Effector memory CD8-positive, alpha-beta T cell (primary cell): ENCODE results near the gene BOD1.

Experiments used
- ATAC-seq: fragments of 150-1000 bp; cut with Tn5 transposase; replicated peaks from 2 replicates; pipeline ENCODE4 v1.10.0; 2021; ENCODE audit warnings: mild to moderate bottlenecking, moderate library complexity
- DNase-seq, 3 experiments: peaks; one replicate each; pipeline ENCODE4 v3.0.0; 2021
- H3K27ac Mint-ChIP-seq, 2 donors: one replicate each; pipeline ENCODE4 v1.8.0; 2022; ENCODE audit warnings: mild to moderate bottlenecking in 2 of 2, mixed read lengths in 2 of 2, moderate library complexity in 2 of 2
- H3K27me3 Mint-ChIP-seq, 2 donors: one replicate each; pipeline ENCODE4 v1.8.0; 2022; ENCODE audit warnings: mixed read lengths in 2 of 2
- H3K36me3 Mint-ChIP-seq: one replicate; pipeline ENCODE4 v1.8.0; 2022; ENCODE audit warnings: mild to moderate bottlenecking, moderate library complexity, mixed read lengths; ENCODE audit not compliant: insufficient read depth
- H3K4me1 Mint-ChIP-seq, 2 donors: one replicate each; pipeline ENCODE4 v1.8.0; 2022; ENCODE audit warnings: low read depth in 2 of 2, mixed read lengths in 2 of 2
- H3K4me3 Mint-ChIP-seq, 2 donors: one replicate each; pipeline ENCODE4 v1.8.0; 2022; ENCODE audit warnings: mild to moderate bottlenecking in 2 of 2, mixed read lengths in 2 of 2, moderate library complexity in 2 of 2
- H3K9me3 Mint-ChIP-seq, 2 donors: one replicate each; pipeline ENCODE4 v1.8.0; 2022; ENCODE audit warnings: mixed read lengths in 2 of 2
- total RNA-seq, 9 experiments: gene quantifications; one replicate each; lab custom pipeline; 2026; lab: John Stamatoyannopoulos, UW

Gene BOD1
- total RNA-seq: 10.1 to 32.4 (median 30.0) reads per million in 9 experiments

DNA sequence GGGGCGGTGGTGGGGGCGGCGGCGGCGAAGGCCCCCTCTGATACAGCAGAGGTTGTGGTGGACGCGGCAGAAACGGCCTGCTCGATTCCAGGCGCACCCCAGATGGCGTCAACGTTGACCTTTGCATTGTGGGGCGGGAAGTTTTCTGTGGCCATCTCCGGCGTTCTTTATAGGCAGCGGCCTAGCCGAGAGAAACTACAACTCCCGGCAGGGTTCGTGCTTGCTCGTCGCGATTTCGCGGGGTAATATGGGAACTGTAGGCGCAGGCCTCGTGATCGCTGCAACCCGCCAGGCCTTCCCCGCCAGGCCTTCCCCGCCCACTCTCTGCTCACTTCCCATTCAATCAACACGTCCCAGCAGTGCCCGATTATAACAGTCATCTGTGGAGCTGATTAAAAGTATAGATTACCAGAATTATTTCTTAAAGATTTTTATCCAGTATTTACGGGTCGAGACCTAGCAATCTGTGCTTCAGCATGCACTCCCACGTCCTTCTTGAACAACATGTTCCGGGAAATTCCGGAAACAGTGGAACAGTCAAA, at the start of gene BOD1:
TSS of gene BOD1 (minus strand) at position 74 of the 542 bp plus-strand sequence. CDS start 214 bp downstream, outside the sequence.
- Mint-ChIP-seq H3K27me3 (no peaks in the 10 kb centered on the region), H3K36me3 (peaks cover 3% of the 10 kb centered on the region), H3K9me3 (no peaks in the 10 kb centered on the region), H3K4me1 (peaks cover 21 to 33% of the 10 kb centered on the region in 2 donors), H3K4me3 (peak within 1 kb of the TSS; percentile 81 to 88), H3K27ac (peak within 1 kb of the TSS; percentile 91 to 93)
- DNase-seq (peak; percentile 91 to 94 (median 93)), ATAC-seq (peak; percentile 90)

DNA sequence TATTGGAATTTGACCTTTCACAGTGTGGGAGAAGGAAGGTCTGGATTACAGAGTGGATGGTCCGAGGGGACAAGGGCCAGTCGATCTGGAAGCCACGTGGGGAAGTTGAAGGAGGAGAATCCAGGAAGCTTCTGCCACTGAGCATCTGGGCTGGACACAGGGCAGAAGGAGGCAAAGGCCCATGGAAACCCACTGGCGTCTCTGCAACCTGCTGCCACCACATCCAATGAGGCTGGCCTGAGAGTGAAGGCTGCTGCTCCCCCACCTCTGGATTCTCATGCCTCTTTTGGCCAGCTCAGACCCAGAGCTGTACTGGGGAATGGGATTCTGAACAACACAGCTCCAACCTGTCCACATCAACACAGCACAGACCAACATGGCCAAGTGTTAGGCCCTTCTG, 48.9 kb upstream of the BOD1 start:
- no peaks in the 10 kb centered on the region for H3K36me3 Mint-ChIP-seq
- peaks cover 13 to 14% of the 10 kb centered on the region in 2 donors for H3K27me3 Mint-ChIP-seq
- H3K27ac Mint-ChIP-seq: no peak overlapping the region
- no peaks in the 10 kb centered on the region for H3K4me1 Mint-ChIP-seq
- H3K9me3 Mint-ChIP-seq: no peaks in the 10 kb centered on the region
- H3K4me3 Mint-ChIP-seq: no peak overlapping the region
- no peak for DNase-seq
- no peak for ATAC-seq

DNA sequence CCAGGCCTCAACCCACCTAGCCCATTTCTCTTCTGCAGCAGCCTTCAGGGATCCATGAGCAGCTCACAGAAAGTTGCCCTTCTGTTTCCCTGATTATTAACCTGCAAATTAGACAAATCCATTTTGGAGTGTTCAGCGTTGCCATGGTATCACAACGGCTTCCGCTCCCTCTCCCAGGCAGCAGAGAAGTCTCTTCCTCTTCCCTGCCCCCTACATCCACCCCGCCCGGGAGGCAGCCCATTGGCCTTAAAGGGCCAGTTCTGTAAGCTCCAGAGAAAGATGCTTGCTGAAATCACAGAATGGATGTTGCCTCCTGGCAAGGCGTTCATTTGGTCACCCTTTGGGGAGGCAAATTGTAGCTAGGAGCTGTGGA, 47.7 kb upstream of the BOD1 start:
- Mint-ChIP-seq H3K4me3 (no peak overlapping the region), H3K4me1 (no peaks in the 10 kb centered on the region), H3K9me3 (no peaks in the 10 kb centered on the region), H3K27me3 (peaks cover 11 to 13% of the 10 kb centered on the region in 2 donors), H3K27ac (no peak overlapping the region), H3K36me3 (no peaks in the 10 kb centered on the region)
- DNase-seq: no peak
- ATAC-seq: no peak

DNA sequence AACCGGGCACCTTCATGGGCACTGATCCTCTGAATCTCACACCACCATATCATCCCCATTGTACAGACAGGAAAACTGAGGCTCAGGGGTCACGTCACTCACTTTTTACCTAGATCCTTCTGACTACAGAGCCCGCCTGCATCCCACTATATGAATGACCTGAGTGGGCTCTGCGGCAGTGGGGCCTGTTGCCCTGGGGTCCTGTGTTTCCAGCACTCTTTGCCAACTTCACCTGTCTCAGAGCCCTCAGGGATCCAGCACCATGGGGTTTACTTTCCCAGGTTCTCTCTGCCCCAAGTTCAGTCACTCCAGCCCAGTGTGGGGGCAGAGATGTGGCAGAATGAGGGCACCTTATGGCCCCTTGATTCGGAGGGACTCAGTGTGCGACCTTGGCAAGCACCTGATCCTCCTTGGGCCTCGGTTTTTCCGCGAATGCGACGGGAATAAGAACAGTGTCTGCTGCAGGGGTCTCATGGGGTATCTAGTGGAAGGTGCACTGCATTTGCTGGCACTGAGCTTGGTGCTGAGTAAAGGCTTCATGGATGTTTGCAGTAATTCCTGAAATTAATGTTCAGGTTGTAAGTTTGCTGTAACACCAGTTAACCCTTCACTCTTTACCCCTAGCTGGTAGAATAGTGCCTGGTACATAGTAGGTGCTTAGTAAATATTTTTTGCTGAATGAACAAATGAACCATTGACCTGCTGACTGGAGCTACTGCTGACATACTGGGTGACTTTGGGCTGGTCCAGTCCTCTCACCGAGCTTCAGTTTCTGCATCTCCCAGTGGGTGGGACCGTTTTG, 47.1 kb upstream of the BOD1 start:
- DNase-seq: no peak
- no peak overlapping the region for H3K4me3 Mint-ChIP-seq
- ATAC-seq: no peak
- H3K27me3 Mint-ChIP-seq: peaks cover 11 to 13% of the 10 kb centered on the region in 2 donors
- no peaks in the 10 kb centered on the region for H3K36me3 Mint-ChIP-seq
- no peaks in the 10 kb centered on the region for H3K4me1 Mint-ChIP-seq
- H3K27ac Mint-ChIP-seq: no peak overlapping the region
- no peaks in the 10 kb centered on the region for H3K9me3 Mint-ChIP-seq

DNA sequence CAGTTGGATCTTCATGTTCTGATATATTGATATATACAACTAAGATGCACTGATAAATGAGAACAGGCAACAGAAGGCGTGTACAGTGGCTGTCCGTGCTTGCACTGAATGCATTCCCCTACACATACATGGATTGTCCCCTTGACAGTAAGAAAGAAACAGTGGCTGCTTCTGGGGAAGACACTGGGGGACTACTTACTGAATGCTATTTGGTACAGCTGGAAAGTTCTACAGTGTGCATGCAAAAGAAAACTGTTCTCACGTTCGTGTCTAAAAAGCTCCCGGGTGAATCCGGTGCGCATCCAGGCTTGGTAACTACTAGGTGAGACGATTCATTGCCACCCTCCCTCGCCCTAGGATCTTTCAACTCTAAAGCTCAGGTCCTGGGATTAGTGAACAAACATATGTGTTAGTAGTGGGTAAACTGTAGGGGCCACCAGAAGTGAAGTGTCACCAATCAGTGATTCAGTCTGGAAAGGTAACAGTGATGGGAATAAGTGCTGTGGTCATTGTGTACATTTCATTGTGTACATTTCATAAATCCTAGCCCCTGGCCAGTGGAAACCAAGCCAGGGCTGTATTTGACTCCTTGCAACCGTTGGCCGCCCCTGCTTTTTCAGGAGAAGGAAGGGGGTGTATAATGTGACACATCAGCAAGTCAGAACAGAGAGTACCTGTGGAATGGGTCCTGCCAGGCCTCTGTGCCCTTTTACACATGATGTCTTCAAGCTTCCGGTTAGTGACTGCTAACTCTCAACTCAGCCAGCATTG, 46.3 kb upstream of the BOD1 start:
- H3K27ac Mint-ChIP-seq: no peak overlapping the region
- H3K9me3 Mint-ChIP-seq: no peaks in the 10 kb centered on the region

DNA sequence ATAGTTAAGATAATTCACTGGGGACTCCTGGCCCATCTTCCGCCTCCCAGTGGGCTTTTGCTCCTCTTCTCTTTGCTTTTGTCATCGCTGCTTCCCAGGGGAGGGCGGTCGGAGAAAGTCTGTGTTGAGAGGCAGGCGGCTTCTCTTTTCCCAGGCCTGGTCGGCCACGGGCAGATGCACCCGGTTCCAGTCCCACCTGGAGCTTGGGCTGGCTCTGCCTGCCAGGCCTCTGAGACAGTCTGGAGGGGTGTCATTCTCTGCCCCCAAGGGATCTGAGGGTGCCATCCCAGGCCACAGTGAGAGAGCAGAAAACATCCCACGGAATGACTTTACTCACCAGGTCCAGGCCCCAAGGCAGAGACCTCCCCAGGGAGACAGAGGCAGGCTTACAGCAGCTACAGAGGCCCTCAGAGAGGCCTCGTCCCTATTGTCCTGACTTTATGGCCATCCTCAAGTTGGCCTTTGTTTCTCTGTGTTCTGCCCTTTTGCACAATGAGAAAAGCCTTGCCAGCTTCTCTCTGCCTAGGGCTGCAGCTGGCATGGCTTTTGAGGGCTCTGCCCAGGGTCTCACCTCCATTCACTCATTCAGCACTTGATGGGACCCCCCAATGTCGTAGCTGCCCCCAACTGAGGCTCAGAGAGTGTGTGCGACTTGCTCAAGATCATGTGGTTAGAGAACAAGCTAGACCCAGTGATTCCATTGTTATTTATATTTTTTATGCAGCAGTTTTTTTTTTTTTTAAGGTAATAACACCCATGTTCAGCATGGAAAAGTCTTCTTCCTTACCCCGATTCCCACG, 44.2 kb upstream of the BOD1 start:
- Mint-ChIP-seq H3K36me3 (no peaks in the 10 kb centered on the region), H3K4me3 (no peak overlapping the region), H3K27ac (no peak overlapping the region), H3K27me3 (peaks cover 15 to 17% of the 10 kb centered on the region in 2 donors), H3K9me3 (no peaks in the 10 kb centered on the region), H3K4me1 (no peaks in the 10 kb centered on the region)
- no peak for ATAC-seq
- DNase-seq: no peak

More for the DNA sequence above, 46.3 kb upstream of the BOD1 start:
- no peaks in the 10 kb centered on the region for H3K36me3 Mint-ChIP-seq
- H3K27me3 Mint-ChIP-seq: peaks cover 7 to 11% of the 10 kb centered on the region in 2 donors
- H3K4me1 Mint-ChIP-seq: no peaks in the 10 kb centered on the region
- ATAC-seq (no peak), DNase-seq (no peak)
- no peak overlapping the region for H3K4me3 Mint-ChIP-seq

DNA sequence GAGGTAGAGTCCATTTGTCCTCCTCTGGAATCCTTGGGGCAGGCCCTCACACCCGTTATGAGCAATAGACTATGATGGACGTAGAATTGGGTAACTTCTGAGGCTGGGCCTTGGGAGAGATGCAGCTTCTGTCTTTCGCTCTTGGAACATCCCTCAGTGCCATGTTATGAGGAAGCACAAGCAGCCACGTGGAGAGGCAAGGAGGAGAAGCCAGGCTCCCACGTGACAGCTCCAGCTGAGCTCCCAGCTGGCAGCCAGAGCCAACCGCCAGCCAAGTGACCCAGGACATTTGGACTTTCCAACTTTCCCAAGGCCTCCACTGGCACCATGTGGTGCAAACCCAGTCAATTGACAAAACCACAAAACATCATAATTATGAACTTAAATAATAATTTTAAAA, 43.0 kb upstream of the BOD1 start:
- H3K36me3 Mint-ChIP-seq: no peaks in the 10 kb centered on the region
- no peak overlapping the region for H3K27ac Mint-ChIP-seq
- ATAC-seq (no peak), DNase-seq (no peak)
- H3K4me3 Mint-ChIP-seq: no peak overlapping the region
- no peaks in the 10 kb centered on the region for H3K9me3 Mint-ChIP-seq
- peaks cover 17 to 27% of the 10 kb centered on the region in 2 donors for H3K27me3 Mint-ChIP-seq
- no peaks in the 10 kb centered on the region for H3K4me1 Mint-ChIP-seq

DNA sequence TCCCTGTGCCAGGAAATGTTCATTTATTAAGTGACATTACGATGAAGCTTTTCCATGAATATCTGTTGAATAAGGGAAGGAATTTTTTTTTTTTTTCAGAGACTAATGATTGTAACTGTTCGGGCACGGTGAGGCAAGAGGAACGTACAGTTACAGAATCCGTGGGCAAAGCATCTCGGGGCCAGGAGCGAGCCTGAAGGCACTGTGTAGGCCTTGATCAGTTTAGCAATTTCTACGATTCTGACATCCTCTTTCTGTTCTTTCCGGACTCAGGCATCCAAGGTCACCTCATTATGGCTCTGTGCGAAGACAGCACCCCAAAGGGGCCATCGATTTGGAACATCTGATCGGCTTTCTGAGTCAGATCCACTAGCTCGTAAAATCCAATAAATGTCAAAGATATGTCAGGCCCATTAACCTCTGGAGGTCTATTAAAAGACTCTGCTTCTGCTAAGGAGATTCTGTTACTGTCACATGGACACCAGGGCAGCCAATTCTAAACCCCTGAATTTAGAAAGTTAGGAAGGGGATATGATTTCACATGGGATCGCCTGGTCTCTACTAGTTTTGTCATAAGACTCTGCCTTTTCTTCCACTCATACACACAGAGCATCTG, 41.4 kb upstream of the BOD1 start:
- no peak for ATAC-seq
- Mint-ChIP-seq H3K27ac (no peak overlapping the region), H3K36me3 (no peaks in the 10 kb centered on the region), H3K9me3 (no peaks in the 10 kb centered on the region), H3K4me3 (no peak overlapping the region), H3K4me1 (no peaks in the 10 kb centered on the region), H3K27me3 (peaks cover 24 to 38% of the 10 kb centered on the region in 2 donors)
- DNase-seq: no peak

DNA sequence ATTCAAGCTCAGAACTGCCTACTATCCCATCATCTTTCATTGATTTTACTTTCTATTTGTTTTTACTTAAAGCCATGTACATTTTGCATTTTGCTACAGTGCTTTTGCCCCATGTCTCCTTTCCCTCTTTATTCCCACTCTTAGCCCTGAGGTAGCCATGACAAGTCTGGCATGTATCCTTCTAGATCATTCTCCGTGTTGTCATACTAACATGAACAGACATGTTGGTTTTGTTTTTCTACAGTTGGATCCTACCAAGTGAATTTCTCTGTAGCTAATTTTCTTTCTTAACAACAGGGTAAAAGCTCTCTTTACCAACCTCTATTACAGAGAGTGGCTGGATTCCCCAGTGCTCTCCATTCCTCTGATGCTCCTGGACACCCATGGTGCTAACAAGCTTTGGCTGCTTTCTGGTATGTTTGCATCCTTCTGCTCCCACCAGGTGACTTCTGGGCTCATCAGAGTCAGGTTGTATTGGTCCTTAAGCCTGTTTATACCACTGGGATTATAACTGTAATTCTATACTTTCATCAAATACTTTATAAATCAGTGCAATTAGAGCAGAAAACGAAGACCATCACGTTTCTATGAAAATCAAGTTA, 38.8 kb upstream of the BOD1 start:
- H3K9me3 Mint-ChIP-seq: peaks cover 0 to 8% of the 10 kb centered on the region in 2 donors
- H3K27me3 Mint-ChIP-seq: peaks cover 48 to 63% of the 10 kb centered on the region in 2 donors
- no peak for DNase-seq
- H3K36me3 Mint-ChIP-seq: no peaks in the 10 kb centered on the region
- H3K4me3 Mint-ChIP-seq: no peak overlapping the region
- no peaks in the 10 kb centered on the region for H3K4me1 Mint-ChIP-seq
- no peak overlapping the region for H3K27ac Mint-ChIP-seq
- ATAC-seq: no peak

DNA sequence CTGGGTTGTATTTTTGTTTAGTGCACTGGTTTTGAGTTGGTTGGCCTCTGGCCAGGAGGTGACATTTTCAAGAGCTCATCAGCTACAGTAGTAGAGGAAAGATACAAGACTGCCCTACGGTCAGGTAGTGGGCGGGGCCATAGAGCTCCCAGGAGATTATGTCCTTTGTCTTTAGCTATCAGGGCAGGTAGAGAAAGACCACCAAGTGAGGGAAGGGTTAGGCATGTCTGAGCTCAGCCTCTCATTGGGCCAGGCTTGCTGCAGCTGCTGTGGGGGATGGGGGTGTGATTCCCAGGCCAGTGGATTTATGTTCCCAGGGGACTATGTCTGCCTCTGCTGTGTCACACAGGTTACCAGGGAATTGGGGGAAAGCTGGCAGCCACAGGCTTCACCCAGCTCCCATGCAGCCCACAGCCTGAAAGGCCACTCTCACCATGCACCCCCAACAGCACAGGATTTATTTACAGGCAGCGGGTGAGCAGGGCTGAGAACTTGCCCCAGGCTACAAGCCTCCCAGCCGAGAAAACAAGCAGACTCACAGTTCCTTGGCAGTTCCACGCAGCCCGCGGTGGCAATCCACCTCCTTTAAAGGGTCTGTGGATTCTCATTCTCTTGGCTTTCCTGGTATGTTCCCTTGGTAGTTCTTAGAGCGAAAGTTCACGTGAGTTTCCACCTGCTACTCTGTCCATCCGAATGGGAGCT, 37.5 kb upstream of the BOD1 start:
- Mint-ChIP-seq H3K4me1 (no peaks in the 10 kb centered on the region), H3K4me3 (no peak overlapping the region)
- ATAC-seq: no peak

DNA sequence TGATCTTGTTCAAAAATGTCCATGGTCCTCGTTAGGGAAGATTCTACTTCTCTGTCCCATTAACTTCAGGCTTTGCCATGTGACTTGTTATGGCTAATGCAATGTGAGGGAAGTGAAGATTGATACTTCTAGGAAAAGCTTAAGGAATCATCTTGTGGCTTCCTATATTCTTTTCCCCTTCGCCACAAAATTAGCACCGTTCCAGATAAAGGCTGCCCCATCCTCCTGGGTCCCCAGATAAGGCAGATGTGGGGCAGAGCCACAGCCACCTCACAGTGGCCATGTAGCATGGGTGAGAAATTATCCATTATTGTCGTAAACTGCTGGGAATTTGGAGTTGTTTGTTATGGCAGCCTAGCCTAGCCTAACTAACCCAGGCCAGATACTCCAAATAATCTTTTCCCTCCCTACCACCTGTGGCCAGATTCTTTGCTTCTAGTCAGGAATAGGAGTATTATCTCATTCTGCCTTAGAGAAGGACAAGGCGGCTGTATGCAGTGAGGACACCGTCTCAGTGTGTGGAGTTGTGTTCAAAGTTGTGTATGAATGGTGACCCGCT, 31.9 kb upstream of the BOD1 start:
- H3K36me3 Mint-ChIP-seq: no peaks in the 10 kb centered on the region
- H3K9me3 Mint-ChIP-seq: peaks cover 0 to 8% of the 10 kb centered on the region in 2 donors
- H3K4me3 Mint-ChIP-seq: no peak overlapping the region
- peaks cover 54 to 93% of the 10 kb centered on the region in 2 donors for H3K27me3 Mint-ChIP-seq
- no peak overlapping the region for H3K27ac Mint-ChIP-seq
- ATAC-seq (no peak), DNase-seq (no peak)
- no peaks in the 10 kb centered on the region for H3K4me1 Mint-ChIP-seq

More for the DNA sequence above, 37.5 kb upstream of the BOD1 start:
- Mint-ChIP-seq H3K27ac (no peak overlapping the region), H3K9me3 (peaks cover 0 to 8% of the 10 kb centered on the region in 2 donors), H3K36me3 (no peaks in the 10 kb centered on the region), H3K27me3 (peaks cover 53 to 75% of the 10 kb centered on the region in 2 donors)
- DNase-seq: no peak

DNA sequence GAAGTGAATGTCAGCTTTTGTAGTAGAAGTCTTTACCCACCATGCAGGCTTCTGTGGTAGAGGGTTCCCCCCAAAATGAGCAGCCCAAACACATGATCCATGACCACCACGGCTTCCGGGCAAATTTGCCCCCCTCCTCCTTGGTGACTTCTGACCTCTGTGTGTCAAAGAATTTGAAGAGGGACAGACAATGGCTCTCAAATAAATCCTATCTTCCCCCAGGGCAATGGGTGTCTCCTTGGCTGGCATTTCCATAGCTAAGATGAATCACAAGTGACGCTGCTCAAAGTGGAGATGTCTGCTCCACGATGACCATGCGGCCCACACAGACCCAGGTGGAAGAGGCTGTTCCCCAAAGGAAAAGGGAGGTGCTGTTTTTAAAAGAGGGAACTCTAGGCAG, 30.2 kb upstream of the BOD1 start:
- H3K4me1 Mint-ChIP-seq: no peaks in the 10 kb centered on the region
- no peak overlapping the region for H3K4me3 Mint-ChIP-seq
- no peak for ATAC-seq
- H3K36me3 Mint-ChIP-seq: no peaks in the 10 kb centered on the region
- no peak for DNase-seq
- peaks cover 42 to 81% of the 10 kb centered on the region in 2 donors for H3K27me3 Mint-ChIP-seq
- peaks cover 0 to under 1% of the 10 kb centered on the region in 2 donors for H3K9me3 Mint-ChIP-seq
- no peak overlapping the region for H3K27ac Mint-ChIP-seq
